Bronchial epithelial cell (primary cell): Measurements from ENCODE around the gene PEX5. TPM values are rescaled to one million over a fixed set of nuclear protein-coding genes. Genes with fewer than 3 reads are reported as not detected.

Experiments
- DNase-seq: peaks from one replicate; pipeline ENCODE4 v3.0.0-alpha.2; 2010; ENCODE audit warnings: low read depth
- FAIRE-seq: peaks from 2 replicates; lab custom pipeline; 2011; peaks lifted over from hg19 to GRCh38; lab: Jason Lieb, UNC
- H3K27me3 ChIP-seq: 2 replicates; pipeline ENCODE4 v1.5.1; 2011; ENCODE audit warnings: low read length; ENCODE audit not compliant: control insufficient read depth, insufficient read depth
- H3K36me3 ChIP-seq: 2 replicates; pipeline ENCODE4 v1.5.1; 2011; ENCODE audit warnings: low read length; ENCODE audit not compliant: control insufficient read depth, insufficient read depth
- H3K4me3 ChIP-seq: 2 replicates; pipeline ENCODE4 v1.5.1; 2011; ENCODE audit warnings: mild to moderate bottlenecking, low read depth, low read length, control low read depth
- CTCF ChIP-seq: IDR thresholded peaks from 2 replicates; pipeline ENCODE4 v1.5.1; 2011; ENCODE audit warnings: mild to moderate bottlenecking, moderate library complexity, low read length, control low read depth, inconsistent platforms; ENCODE audit not compliant: insufficient read depth, severe bottlenecking
- total RNA-seq: library from RNA; depleted of rRNA; stranded (reverse); fragments of >200 nt; gene quantifications from 2 replicates; pipeline ENCODE4 v1.2.1, GENCODE V29; 2014

The PEX5 gene
- total RNA-seq, 1 donor from 2014 or later, result 27.9 TPM

- TF ChIP-seq CTCF, result no peak
- FAIRE-seq (no peak), DNase-seq (no peak)
- H3K36me3 ChIP-seq, result peaks cover 11% of the 10 kb centered on the region
- H3K27me3 ChIP-seq, result no peaks in the 10 kb centered on the region
- no peak overlapping the region for H3K4me3 ChIP-seq
These were observed 38.0 kb upstream of the PEX5 start for GRCh38 chr12:7151532-7151931.

- DNase-seq (no peak), FAIRE-seq (no peak)
- Histone ChIP-seq H3K36me3 (peaks cover 11% of the 10 kb centered on the region), H3K27me3 (no peaks in the 10 kb centered on the region), H3K4me3 (no peak overlapping the region)
- TF ChIP-seq CTCF, result no peak
These were observed 36.7 kb upstream of the PEX5 start for GRCh38 chr12:7152818-7153217.

- no peak overlapping the region for H3K4me3 ChIP-seq
- FAIRE-seq (no peak), DNase-seq (peak; percentile 45)
- H3K27me3 ChIP-seq, result no peaks in the 10 kb centered on the region
- TF ChIP-seq CTCF, result no peak
- H3K36me3 ChIP-seq, result peaks cover 11% of the 10 kb centered on the region
These were observed 35.4 kb upstream of the PEX5 start for GRCh38 chr12:7154042-7154441.

- Histone ChIP-seq H3K4me3 (no peak overlapping the region), H3K36me3 (peaks cover 4% of the 10 kb centered on the region), H3K27me3 (no peaks in the 10 kb centered on the region)
- TF ChIP-seq CTCF, result no peak
- DNase-seq (peak; percentile 25), FAIRE-seq (no peak)
These were observed 34.5 kb upstream of the PEX5 start for GRCh38 chr12:7154901-7155470.

GRCh38 chr12:7155471-7156034, 33.9 kb upstream of the PEX5 start:
- Histone ChIP-seq H3K27me3 (no peaks in the 10 kb centered on the region), H3K36me3 (peaks cover 4% of the 10 kb centered on the region), H3K4me3 (no peak overlapping the region)
- no peak for TF ChIP-seq CTCF
- FAIRE-seq (no peak), DNase-seq (peak; percentile 83)
